Thyroid gland (tissue), 4 donors: ENCODE data around the gene F13A1.

Source experiments
- POLR2A ChIP-seq, 2 donors: fragments of 450-650 bp; IDR thresholded peaks; one replicate each; pipeline ENCODE4 v1.6.1; 2017; ENCODE audit warnings: antibody characterized with exemption in 2 of 2, mild to moderate bottlenecking in 2 of 2, moderate library complexity in 1 of 2
- TF ChIP-seq, protein P1 (sequence below), 6 experiments: fragments of 200-600 bp in 3 of 6; fragments of 450-650 bp in 3 of 6; sonication (generic) in 3 of 6; IDR thresholded peaks; one replicate each; pipeline ENCODE4 v1.5.1; 2016 to 2019; ENCODE audit warnings: antibody characterized with exemption in 6 of 6, mild to moderate bottlenecking in 2 of 6, inconsistent platforms in 1 of 6, moderate library complexity in 1 of 6

DNA sequence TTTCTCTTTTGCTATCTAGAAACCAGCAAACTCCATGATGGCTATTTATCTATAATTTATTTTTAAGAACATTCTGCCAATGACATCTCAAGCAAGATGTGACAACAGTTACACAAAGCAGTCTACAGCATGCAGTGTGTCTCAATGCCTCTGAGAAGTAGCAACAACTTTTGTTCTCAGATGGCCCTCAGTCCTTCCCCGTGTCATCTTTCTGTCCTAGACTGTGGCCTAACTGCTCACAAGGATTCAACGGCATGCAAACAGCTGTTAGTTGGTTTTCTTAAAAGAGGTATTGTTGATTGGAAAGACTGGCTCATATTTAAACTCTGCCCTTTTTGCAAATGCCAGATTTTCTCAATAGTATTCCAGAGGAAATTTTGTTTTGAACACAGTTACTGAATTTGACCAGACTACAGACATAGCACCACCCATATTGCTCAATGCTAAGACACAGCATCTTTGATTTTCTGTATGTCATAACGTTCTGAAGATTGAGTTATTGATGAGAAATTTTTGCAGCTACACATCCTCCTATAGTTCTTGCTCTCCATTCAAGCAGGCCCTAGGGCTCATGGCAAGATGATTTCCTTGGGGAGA is 26.1 kb upstream of the F13A1 start:
- TF ChIP-seq, protein P1, sequence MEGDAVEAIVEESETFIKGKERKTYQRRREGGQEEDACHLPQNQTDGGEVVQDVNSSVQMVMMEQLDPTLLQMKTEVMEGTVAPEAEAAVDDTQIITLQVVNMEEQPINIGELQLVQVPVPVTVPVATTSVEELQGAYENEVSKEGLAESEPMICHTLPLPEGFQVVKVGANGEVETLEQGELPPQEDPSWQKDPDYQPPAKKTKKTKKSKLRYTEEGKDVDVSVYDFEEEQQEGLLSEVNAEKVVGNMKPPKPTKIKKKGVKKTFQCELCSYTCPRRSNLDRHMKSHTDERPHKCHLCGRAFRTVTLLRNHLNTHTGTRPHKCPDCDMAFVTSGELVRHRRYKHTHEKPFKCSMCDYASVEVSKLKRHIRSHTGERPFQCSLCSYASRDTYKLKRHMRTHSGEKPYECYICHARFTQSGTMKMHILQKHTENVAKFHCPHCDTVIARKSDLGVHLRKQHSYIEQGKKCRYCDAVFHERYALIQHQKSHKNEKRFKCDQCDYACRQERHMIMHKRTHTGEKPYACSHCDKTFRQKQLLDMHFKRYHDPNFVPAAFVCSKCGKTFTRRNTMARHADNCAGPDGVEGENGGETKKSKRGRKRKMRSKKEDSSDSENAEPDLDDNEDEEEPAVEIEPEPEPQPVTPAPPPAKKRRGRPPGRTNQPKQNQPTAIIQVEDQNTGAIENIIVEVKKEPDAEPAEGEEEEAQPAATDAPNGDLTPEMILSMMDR (IDR thresholded peaks at IDR 0.05): no peak
- no peak for TF ChIP-seq POLR2A (IDR thresholded peaks at IDR 0.05)
